GM19452 (cell line): ENCODE measurements around the gene MRPL36.
"Not testable (repeated sequence)": the region's sequence is repeated elsewhere in the genome, so short reads cannot be mapped to it uniquely, and the experiment has no call there.

Experiments
- ATAC-seq: cut with Tn5 transposase; IDR thresholded peaks from one replicate; pipeline ENCODE4 v1.9.1; 2021; ENCODE audit not compliant: unreplicated experiment

The MRPL36 gene

GRCh38 chr5:1815881-1816292, 16.2 kb upstream of the MRPL36 start:
- no peak for ATAC-seq

GRCh38 chr5:1815071-1815786, 15.6 kb upstream of the MRPL36 start:
- no peak for ATAC-seq

DNA sequence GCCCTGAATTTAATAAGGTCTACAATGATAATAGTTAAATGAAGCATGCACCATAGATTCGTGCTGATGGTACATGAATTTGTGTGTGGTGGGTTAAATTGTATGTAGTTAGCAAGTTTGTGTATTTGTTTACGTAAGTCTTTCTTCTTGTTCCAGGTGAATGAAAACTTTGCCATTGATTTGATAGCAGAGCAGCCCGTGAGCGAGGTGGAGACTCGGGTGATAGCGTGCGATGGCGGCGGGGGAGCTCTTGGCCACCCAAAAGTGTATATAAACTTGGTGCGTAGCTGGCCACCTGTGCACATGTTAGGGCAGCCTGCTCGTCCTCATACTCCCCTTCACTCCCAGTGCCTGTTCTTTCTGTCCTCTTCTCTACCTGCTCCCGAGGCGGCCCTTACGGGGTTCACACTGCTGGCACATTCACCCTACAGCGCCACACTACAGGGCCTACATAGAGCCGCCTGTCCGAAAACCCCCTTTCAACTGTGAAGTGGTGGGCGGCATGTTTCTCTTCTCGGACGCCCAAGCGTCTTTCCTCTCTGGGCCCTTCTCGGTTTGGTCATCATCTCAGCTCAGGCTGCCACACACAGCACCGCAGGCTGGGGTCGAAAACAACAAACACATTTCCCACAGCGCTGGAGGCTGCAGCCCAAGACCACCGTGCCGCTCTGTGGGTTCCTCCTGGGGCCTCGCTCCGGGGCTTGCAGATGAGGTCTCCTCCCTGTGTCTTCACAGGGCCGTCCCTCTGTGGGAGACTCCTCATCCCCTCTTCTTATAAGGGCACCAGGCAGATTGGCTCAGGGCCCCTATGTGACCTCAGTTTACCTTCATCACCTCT, 14.8 kb upstream of the MRPL36 start:
- no peak for ATAC-seq

- no peak for ATAC-seq
Observed at GRCh38 chr5:1810581-1811101, 11.0 kb upstream of the MRPL36 start.

DNA sequence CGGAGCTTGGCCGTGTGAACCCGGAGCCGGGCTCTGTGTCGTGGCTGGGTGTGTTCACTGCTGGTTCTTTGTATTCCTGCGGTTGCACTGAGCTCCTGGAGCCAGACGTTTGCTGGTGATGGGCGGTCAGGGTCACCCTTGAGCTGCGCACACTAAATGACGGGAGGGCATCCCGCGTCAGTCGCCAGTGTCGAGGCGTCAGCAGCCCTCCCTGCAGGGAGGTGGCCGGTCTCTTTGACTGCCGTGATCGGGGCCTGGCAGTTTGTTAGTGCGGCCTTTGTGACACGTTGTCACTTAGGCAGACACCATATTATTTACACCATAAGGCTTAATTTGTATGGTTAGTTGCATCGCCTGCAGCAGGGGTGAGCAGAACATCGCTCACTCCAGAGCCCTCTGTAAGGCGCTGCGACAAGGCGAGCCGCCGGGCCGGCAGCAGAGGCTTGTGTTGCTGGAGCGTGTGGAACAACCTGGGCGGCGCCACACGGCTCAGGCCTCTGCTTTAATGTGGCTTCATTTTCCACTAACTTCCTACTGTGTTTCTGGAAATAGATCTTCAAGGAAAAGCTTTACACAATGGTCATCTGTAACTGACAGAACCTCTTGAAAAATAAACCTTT, 9.9 kb upstream of the MRPL36 start:
- no peak for ATAC-seq

DNA sequence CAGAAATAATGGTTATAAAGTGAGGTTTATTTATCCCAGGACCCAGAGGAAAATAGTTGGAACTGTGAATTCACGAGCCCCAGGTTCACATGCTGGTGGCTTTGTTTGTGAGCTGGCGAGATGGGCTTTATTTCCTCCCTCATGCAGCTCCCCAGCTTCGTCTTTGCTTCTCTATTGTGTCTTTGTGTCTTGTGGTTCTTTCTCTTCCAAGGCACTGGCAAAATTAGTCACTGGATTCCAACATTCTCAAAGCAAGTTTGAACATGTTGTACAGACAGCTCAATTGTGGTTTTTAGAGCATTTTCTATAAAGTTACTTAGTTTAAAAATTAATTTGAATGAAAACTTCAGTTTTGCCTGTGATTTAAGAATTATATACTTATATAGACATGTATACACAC, 8.8 kb upstream of the MRPL36 start:
- no peak for ATAC-seq

DNA sequence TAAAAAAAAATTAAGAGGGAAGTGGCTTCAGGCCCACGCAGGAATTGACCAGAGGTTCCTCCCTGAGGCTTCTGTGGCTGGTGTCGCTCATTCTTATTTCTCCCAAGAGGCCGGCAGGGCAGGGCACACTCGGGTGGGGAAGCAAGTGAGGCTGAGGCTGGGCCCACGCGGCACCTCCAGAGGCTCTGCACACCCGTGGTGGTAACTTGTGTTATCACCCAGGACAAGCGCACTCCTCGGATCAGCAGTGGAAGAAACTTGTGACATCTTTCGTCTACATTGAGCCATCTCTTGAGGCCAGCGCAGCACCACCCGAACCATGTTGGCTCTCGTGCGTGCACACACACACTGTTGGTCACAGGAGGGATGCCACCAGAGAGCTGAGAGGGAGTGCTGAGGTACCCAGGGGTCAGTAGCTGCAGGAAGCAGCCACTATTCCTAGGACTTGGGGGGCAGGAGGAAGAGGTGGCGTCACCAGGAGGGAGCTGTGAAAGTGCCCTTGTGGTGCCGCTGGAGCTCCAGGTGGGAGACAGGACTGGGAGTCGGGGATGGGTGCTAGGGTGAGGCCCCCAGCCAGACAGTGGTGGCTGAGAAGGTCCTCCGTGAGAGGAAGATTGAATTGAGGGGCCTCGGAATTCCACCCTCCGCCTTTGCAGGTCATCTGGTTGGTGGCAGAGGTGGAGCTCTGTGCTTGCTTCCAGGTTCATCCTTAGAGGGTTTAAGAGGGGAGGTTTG, 8.0 kb upstream of the MRPL36 start:
- no peak for ATAC-seq

GRCh38 chr5:1806974-1807373, 7.3 kb upstream of the MRPL36 start:
- no peak for ATAC-seq

GRCh38 chr5:1806199-1806598, 6.6 kb upstream of the MRPL36 start:
- no peak for ATAC-seq

- ATAC-seq: no peak
Observed at GRCh38 chr5:1805736-1806135, 6.1 kb upstream of the MRPL36 start.

- no peak for ATAC-seq
Observed at GRCh38 chr5:1805326-1805725, 5.7 kb upstream of the MRPL36 start.

DNA sequence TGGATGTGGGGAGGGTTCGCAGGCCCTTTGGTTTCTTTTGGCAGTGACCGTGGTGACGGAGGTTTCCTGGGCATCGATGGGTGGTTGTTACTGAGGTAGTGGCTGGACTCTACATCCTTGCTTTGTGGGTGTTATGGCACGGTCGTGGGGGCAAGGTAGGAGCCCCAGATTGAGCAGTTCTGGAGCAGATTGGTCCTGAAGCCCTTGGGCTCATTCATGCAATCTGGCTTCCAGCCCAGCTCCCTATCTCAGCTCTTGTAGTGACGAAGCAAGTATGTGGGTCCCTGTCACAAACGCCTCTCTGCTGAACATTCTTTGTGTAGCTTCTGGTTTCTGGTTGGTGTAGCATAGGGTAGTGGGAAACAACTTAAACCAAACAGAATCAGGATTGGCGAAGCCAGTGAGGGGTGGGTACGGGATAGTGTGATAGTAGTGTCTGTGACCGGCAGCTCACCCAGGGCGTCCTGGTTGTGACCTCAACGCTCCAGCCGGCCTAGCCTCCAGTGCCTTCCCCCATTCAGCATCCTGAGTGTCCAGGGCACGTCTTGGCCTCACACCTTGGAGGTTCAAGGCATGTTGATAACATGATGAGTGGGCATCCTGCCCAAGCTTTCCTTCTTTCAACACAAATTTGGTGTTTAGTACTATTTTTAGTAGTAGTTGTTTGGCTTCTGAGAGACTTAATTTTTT, 4.5 kb upstream of the MRPL36 start:
- ATAC-seq: no peak

- no peak for ATAC-seq
Observed at GRCh38 chr5:1803192-1803591, 3.6 kb upstream of the MRPL36 start.

- no peak for ATAC-seq
Observed at GRCh38 chr5:1801967-1802295, 2.3 kb upstream of the MRPL36 start.

DNA sequence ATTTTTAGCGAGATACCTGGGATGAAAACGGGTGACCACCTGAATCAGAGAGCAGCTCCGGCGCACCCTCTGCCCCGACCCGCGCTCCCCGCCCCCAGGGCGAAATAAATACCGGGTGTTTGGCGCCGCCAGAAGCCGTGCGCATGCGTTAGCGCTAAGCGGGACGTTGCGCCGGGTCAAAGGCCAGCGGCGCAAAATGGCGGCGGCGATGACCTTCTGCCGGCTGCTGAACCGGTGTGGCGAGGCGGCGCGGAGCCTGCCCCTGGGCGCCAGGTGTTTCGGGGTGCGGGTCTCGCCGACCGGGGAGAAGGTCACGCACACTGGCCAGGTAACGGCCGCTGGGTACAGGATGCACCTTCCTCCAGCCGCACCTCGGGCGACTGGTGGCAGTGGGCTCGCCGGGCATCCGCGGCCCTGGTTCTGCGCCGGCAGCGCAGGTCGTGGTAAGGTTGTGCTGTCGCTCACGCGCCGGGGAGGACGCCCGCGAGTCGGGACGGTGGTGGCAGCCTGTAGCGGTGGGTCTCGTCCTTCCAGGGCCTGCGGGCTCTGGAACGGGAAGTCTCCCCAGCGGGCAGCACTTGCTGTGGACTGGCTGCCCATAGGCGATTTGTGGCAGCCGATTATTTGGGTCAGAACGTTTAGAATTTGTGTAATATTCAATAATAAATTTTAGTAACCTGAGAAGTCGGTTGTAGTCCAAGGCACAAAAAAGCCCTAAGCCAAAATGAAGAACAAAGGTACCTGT, 1.8 kb upstream of the MRPL36 start, which contains the start of gene NDUFS6:
Gene NDUFS6, plus strand, starts transcription at position 186 of the 745 bp plus-strand sequence. Its CDS starts 11 bp downstream, at position 197.
- ATAC-seq: peak; percentile 59

GRCh38 chr5:1800472-1801221, 1.0 kb upstream of the MRPL36 start:
- ATAC-seq: peak; percentile 42

- ATAC-seq: peak; percentile 14
Observed at GRCh38 chr5:1799110-1799601, 481 bp downstream of the MRPL36 start.

DNA sequence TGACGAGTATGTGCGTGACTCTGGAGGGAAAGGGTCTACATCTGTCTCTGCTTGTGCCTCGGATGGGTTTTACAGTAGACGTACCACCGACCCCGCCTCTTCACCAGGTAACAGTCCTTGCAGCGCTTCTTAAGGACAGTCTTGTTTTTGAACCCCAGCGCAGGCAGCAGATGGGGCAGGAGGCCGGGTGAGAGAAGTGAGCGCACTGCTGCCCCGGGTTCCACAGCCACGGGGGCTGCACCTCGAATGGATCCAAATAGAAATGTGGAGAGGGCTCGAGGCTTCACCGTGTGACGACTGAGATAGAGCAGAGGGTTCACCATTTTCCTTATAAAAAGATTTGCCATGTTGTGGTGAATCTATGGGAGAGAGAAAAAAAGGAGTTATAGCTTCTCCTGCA, 1.0 kb downstream of the MRPL36 start:
- ATAC-seq: not testable (repeated sequence)

DNA sequence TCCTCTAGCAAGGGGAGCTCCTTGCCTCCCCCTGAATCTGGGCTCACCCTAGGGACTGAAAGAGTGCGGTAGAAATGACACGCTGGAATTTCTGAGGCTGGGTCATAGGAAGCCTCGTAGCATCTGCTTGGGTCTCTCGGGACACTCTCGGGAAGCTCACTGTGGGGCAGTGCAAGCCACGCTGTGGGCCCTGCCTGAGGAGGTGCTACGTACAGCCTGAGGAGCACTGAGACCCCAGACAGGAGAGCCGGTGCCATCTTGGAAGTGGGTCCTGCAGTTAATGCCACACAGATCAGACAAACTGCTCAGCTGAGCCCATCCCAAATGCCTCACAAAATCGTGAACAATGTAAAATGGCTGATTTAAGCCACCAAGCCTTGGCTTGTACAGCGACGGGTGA, 1.8 kb downstream of the MRPL36 start:
- no peak for ATAC-seq
